A673 (cell line): ENCODE results near the gene LRRFIP1.

ENCODE experiments used
- CTCF ChIP-seq: fragments of 300-800, 200-600 bp; sonication (generic); conservative IDR thresholded peaks from 2 replicates; pipeline ENCODE4 v1.5.1; 2017; ENCODE audit warnings: low read depth, mild to moderate bottlenecking, antibody characterized with exemption, low read length, moderate library complexity, mixed read lengths
- EZH2 ChIP-seq: fragments of 200-600 bp; sonication (generic); IDR thresholded peaks from 2 replicates; pipeline ENCODE4 v1.6.1; 2017; ENCODE audit warnings: borderline replicate concordance, low read depth, mild to moderate bottlenecking, mixed read lengths, antibody characterized with exemption, low read length; ENCODE audit not compliant: poor library complexity, severe bottlenecking

GRCh38 chr2:237759176-237759575 lies 131.8 kb downstream of the LRRFIP1 start:
- TF ChIP-seq CTCF (no peak), EZH2 (no peak)
